B cell (primary cell): Measurements from ENCODE around the gene CCDC81.

Source experiments
- EZH2 ChIP-seq: IDR thresholded peaks from 2 replicates; pipeline ENCODE4 v1.6.1; 2012; ENCODE audit warnings: borderline replicate concordance, low read depth, mild to moderate bottlenecking, moderate library complexity, low read length; ENCODE audit not compliant: insufficient read depth, poor library complexity, severe bottlenecking
- TF ChIP-seq, protein P1 (sequence below): fragments of 200-600 bp; IDR thresholded peaks from one replicate; pipeline ENCODE4 v1.8.0; 2022; ENCODE audit warnings: antibody characterized with exemption, mild to moderate bottlenecking

DNA sequence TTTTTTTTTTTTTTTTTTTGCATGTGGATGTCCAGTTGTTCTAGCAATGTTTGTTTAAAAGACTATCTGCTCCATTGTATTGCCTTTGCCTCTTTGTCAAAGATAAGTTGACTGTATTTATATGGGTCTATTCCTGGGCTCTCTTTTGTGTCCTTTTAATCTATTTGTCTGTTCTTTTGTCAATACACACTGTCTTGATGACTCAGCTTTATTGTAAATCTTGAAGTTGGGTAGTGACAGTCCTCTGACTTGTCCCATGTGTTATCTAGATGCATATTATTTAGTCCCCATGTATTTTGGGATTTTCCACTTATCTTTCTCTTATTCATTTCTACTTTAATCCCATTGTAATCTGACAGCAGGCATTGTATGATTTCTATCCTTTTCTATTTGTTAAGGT is 3.3 kb downstream of the CCDC81 start:
- TF ChIP-seq, protein P1, sequence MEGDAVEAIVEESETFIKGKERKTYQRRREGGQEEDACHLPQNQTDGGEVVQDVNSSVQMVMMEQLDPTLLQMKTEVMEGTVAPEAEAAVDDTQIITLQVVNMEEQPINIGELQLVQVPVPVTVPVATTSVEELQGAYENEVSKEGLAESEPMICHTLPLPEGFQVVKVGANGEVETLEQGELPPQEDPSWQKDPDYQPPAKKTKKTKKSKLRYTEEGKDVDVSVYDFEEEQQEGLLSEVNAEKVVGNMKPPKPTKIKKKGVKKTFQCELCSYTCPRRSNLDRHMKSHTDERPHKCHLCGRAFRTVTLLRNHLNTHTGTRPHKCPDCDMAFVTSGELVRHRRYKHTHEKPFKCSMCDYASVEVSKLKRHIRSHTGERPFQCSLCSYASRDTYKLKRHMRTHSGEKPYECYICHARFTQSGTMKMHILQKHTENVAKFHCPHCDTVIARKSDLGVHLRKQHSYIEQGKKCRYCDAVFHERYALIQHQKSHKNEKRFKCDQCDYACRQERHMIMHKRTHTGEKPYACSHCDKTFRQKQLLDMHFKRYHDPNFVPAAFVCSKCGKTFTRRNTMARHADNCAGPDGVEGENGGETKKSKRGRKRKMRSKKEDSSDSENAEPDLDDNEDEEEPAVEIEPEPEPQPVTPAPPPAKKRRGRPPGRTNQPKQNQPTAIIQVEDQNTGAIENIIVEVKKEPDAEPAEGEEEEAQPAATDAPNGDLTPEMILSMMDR, result no peak
- no peak for TF ChIP-seq EZH2
